ENCODE results near the gene BIRC6. TPM values are rescaled to one million over a fixed set of nuclear protein-coding genes. Genes with fewer than 3 reads are reported as not detected.

Gene BIRC6
- total and polyA plus RNA-seq, 12 donors: 14.2 to 165 (median 80.7) TPM

DNA sequence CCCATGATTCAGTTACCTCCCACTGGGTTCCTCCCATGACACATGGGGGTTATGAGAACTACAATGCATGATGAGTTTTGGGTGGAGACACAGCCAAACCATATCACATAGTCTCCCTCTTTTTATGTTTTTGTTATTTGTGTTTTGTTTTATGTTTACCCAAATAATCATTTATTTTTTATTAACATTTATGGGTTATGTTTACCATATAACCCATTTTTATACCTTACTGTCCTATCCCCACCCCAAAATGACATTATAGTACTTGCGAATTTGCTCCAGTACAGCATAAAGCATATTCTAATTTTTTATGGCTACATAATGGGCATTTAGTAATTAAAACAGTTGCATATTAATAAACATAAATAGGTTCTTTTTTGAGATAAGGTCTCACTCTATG, 209.1 kb downstream of the BIRC6 start:
- intact Hi-C loops (cut with DNase I): no loop called here
- H3K27me3 ChIP-seq: no peaks in the 10 kb centered on the region

DNA sequence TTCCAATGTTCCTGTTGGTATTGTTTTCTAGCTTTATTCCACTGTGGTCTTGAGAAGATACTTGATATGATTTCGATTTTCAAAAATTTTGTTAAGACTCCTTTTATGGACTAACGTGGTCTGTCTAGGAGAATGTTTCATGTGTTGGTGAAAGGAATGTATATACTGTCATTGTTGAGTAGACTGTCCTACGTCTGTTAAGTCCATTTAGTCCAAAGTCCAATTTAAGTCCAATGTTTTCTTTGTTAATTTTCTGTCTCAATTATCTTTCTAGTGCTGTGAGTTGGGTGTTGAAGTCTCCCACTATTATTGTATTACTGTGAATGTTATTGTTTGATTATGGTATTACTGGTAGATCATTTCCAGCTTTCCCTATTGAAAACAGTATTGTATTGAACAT, 215.2 kb downstream of the BIRC6 start:
- Histone ChIP-seq H3K4me1 (replicated peaks in 1 of 2) (peaks cover 0 to 8% of the 10 kb centered on the region in 2 donors), H3K4me3 (no peak overlapping the region), H3K27ac (no peak overlapping the region), H3K27me3 (no peaks in the 10 kb centered on the region), H3K36me3 (replicated peaks in 1 of 2) (peaks cover 0 to 13% of the 10 kb centered on the region in 2 donors), H3K9me3 (replicated peaks in 1 of 3) (no peaks in the 10 kb centered on the region)
- intact Hi-C loops (cut with DNase I): no loop called here
- no peak for DNase-seq
- TF ChIP-seq POLR2A (IDR thresholded peaks at IDR 0.05): no peak
- TF ChIP-seq, protein P1, sequence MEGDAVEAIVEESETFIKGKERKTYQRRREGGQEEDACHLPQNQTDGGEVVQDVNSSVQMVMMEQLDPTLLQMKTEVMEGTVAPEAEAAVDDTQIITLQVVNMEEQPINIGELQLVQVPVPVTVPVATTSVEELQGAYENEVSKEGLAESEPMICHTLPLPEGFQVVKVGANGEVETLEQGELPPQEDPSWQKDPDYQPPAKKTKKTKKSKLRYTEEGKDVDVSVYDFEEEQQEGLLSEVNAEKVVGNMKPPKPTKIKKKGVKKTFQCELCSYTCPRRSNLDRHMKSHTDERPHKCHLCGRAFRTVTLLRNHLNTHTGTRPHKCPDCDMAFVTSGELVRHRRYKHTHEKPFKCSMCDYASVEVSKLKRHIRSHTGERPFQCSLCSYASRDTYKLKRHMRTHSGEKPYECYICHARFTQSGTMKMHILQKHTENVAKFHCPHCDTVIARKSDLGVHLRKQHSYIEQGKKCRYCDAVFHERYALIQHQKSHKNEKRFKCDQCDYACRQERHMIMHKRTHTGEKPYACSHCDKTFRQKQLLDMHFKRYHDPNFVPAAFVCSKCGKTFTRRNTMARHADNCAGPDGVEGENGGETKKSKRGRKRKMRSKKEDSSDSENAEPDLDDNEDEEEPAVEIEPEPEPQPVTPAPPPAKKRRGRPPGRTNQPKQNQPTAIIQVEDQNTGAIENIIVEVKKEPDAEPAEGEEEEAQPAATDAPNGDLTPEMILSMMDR (IDR thresholded peaks at IDR 0.05): no peak
- WGBS, 4 donors: 94 to 98% (median 96%) methylated on average over 3 of the region's 3 CpGs

More for the DNA sequence above, 209.1 kb downstream of the BIRC6 start:
- Histone ChIP-seq H3K9me3 (replicated peaks in 1 of 3) (peaks cover 0 to 9% (median 8%) of the 10 kb centered on the region in 3 donors), H3K4me3 (no peak overlapping the region), H3K36me3 (replicated peaks in 1 of 2) (peaks cover 0 to 6% of the 10 kb centered on the region in 2 donors), H3K27ac (no peak overlapping the region), H3K4me1 (replicated peaks in 1 of 2) (no peaks in the 10 kb centered on the region)
- WGBS, 4 donors: 96 to 100% (median 97%) methylated on average over 1 of the region's 1 CpG
- DNase-seq: no peak
- no peak for TF ChIP-seq POLR2A (IDR thresholded peaks at IDR 0.05)
- TF ChIP-seq, protein P1 (IDR thresholded peaks at IDR 0.05): no peak

DNA sequence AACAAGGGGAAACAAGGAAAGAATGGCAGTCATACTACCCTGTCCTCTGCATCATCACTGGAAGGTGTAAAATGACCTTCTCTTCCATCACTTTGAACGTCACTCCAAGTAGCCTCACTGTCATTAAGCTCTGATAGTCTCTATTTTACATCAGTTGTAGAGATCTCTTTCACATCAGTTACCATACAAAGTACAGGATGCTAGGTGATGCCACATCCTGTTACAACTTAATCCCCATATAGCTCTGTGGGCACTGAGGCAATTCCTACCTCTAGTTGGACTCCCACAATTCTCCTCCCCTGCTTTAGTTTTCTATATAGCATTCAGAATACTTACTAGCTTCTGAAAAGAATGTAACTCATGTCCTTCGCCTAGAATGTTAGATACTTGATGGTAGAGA, 215.9 kb downstream of the BIRC6 start:
- intact Hi-C loops (cut with DNase I): no loop called here
- no peak for DNase-seq
- H3K36me3 ChIP-seq (replicated peaks in 1 of 2): peaks cover 0 to 13% of the 10 kb centered on the region in 2 donors
- H3K4me1 ChIP-seq (replicated peaks in 1 of 2): peaks cover 0 to 8% of the 10 kb centered on the region in 2 donors
- H3K27ac ChIP-seq: no peak overlapping the region
- no peak overlapping the region for H3K4me3 ChIP-seq
- H3K27me3 ChIP-seq: no peaks in the 10 kb centered on the region
- no peak for TF ChIP-seq POLR2A (IDR thresholded peaks at IDR 0.05)
- TF ChIP-seq, protein P1 (IDR thresholded peaks at IDR 0.05): no peak
- no peaks in the 10 kb centered on the region for H3K9me3 ChIP-seq (replicated peaks in 1 of 3)
- WGBS, 4 donors: 93 to 100% (median 96%) methylated on average over 2 of the region's 2 CpGs

DNA sequence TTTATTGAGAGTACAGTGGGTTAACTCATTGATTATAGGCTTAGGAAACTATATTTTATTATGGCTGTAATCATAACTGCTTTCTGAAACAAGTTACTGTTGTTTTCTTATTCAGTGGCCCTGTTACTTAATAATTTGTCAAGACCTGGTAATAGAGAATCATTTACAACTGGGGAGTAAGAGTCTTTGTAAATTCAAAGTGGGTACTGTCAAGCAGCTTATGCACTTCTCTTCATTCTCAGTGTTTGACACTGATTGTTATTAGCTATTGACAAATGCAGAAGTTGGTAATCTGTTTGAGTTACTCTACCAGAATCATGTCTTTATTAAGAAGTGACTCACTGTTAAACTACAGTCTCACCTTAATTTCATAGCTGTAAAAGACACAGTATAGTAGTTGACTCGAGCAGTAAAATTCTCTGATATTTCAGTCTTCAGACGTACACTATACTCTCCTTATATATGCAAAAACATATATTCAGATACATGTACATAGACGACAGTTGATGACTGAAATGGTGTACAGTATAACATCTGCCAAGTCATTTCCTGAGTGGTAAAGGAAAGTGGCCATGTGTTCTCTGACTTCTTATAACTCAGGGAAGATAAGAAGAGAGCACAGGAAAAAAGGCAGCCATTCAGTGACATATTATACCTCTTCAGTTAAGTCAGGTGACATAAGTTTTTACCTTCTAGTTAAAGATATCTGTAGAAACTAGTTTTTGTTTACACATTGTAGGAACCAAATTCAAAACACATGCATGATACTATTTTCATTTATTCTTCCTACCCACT, 235.0 kb downstream of the BIRC6 start:
- TF ChIP-seq, protein P1 (IDR thresholded peaks at IDR 0.05): no peak
- no peak for TF ChIP-seq POLR2A (IDR thresholded peaks at IDR 0.05)
- H3K27ac ChIP-seq: no peak overlapping the region
- no peak overlapping the region for H3K4me3 ChIP-seq
- no peak for DNase-seq
- no peaks in the 10 kb centered on the region for H3K4me1 ChIP-seq (replicated peaks in 1 of 2)
- no peaks in the 10 kb centered on the region for H3K36me3 ChIP-seq (replicated peaks in 1 of 2)
- WGBS, 4 donors: 71 to 81% (median 74%) methylated on average over 3 of the region's 3 CpGs
- no peaks in the 10 kb centered on the region for H3K27me3 ChIP-seq
- intact Hi-C loops (cut with DNase I): no loop called here
- no peaks in the 10 kb centered on the region for H3K9me3 ChIP-seq (replicated peaks in 1 of 3)

Measured in adrenal gland (tissue), 12 donors.